SK-N-SH (cell line): ENCODE data around the gene CDH23. TPM values are rescaled to one million over a fixed set of nuclear protein-coding genes. Genes with fewer than 3 reads are reported as not detected.

Source experiments
- CTCF ChIA-PET: fragments of 300-600, 350-600 bp; formaldehyde crosslinking; extraction: SDS; loops from one replicate; lab custom pipeline; 2021; lab: Yijun Ruan, JAX
- POLR2A ChIA-PET: fragments of 350-600 bp; sonication (Branson Sonifier 250); formaldehyde crosslinking; extraction: SDS; loops from one replicate; lab custom pipeline; 2020; ENCODE audit warnings: antibody characterized with exemption, inconsistent platforms; lab: Yijun Ruan, JAX
- DNase-seq: peaks from one replicate; pipeline ENCODE4 v3.0.0; 2012
- H2AFZ ChIP-seq: fragments of 200-600 bp; sonication (generic); 2 replicates; pipeline ENCODE4 v1.8.1; 2016; ENCODE audit warnings: antibody characterized with exemption, mild to moderate bottlenecking, low read depth
- H3F3A ChIP-seq: fragments of 200-600 bp; sonication (generic); replicated peaks from 2 replicates; pipeline ENCODE3; 2016; ENCODE audit warnings: antibody characterized with exemption, mild to moderate bottlenecking; ENCODE audit not compliant: insufficient read depth
- H3K27ac ChIP-seq, 2 experiments: fragments of 200-500 bp in 1 of 2; fragments of 200-600 bp in 1 of 2; sonication (Bioruptor generic) in 1 of 2; sonication (generic), shearing (Covaris generic) in 1 of 2; 2 replicates each; pipeline versions ENCODE4 v1.5.1 to v1.6.1; 2014 to 2016; ENCODE audit warnings: low read depth in 2 of 2, inconsistent platforms in 1 of 2, low read length in 1 of 2, mild to moderate bottlenecking in 1 of 2, mixed read lengths in 1 of 2
- H3K27me3 ChIP-seq: fragments of 200-600 bp; sonication (generic), shearing (Covaris generic); 2 replicates; pipeline ENCODE4 v1.6.1; 2016; ENCODE audit warnings: mixed run types; ENCODE audit not compliant: insufficient read depth
- H3K36me3 ChIP-seq, 2 experiments: fragments of 200-500 bp in 1 of 2; fragments of 200-600 bp in 1 of 2; sonication (Bioruptor generic) in 1 of 2; sonication (generic) in 1 of 2; replicated peaks in 1 of 2; 2 replicates each; pipeline versions ENCODE3 to v1.5.1; 2014 to 2016; ENCODE audit warnings: low read length in 1 of 2, mild to moderate bottlenecking in 1 of 2; ENCODE audit not compliant: insufficient read depth in 2 of 2, control insufficient read depth in 1 of 2
- H3K4me1 ChIP-seq, 2 experiments: fragments of 200-500 bp in 1 of 2; fragments of 200-600 bp in 1 of 2; sonication (Bioruptor generic) in 1 of 2; sonication (generic), shearing (Covaris generic) in 1 of 2; 2 replicates each; pipeline versions ENCODE4 v1.5.1 to v1.6.1; 2014 to 2016; ENCODE audit warnings: low read depth in 1 of 2, low read length in 1 of 2, mixed run types in 1 of 2; ENCODE audit not compliant: insufficient read depth in 2 of 2, control insufficient read depth in 1 of 2
- H3K4me2 ChIP-seq: fragments of 200-600 bp; sonication (generic), shearing (Covaris generic); 2 replicates; pipeline ENCODE4 v1.6.1; 2017; ENCODE audit warnings: mixed run types
- H3K4me3 ChIP-seq, 2 experiments: fragments of 200-500 bp in 1 of 2; fragments of 200-600 bp in 1 of 2; sonication (Bioruptor generic) in 1 of 2; sonication (generic), shearing (Covaris generic) in 1 of 2; 2 replicates each; pipeline versions ENCODE4 v1.5.1 to v1.8.1; 2014 to 2016; ENCODE audit warnings: low read depth in 2 of 2, inconsistent platforms in 1 of 2, low read length in 1 of 2, mild to moderate bottlenecking in 1 of 2, mixed read lengths in 1 of 2, moderate library complexity in 1 of 2
- H3K79me2 ChIP-seq: fragments of 200-600 bp; sonication (generic); 2 replicates; pipeline ENCODE4 v1.8.1; 2017; ENCODE audit warnings: mild to moderate bottlenecking; ENCODE audit not compliant: insufficient read depth
- H3K9ac ChIP-seq: fragments of 200-600 bp; sonication (generic); 2 replicates; pipeline ENCODE4 v1.6.1; 2017; ENCODE audit warnings: mixed run types
- H3K9me2 ChIP-seq: fragments of 200-600 bp; sonication (generic); 2 replicates; pipeline ENCODE4 v1.6.1; 2017; ENCODE audit warnings: mixed run types
- H3K9me3 ChIP-seq: fragments of 200-600 bp; sonication (generic); 2 replicates; pipeline ENCODE4 v1.6.1; 2017; ENCODE audit warnings: mixed run types, mild to moderate bottlenecking, moderate library complexity
- H4K20me1 ChIP-seq: fragments of 200-600 bp; sonication (generic); 2 replicates; pipeline ENCODE4 v1.6.1; 2017; ENCODE audit warnings: mild to moderate bottlenecking, mixed run types; ENCODE audit not compliant: insufficient read depth
- ELF1 ChIP-seq: IDR thresholded peaks from 2 replicates; pipeline ENCODE4 v1.4.0; 2012
- EP300 ChIP-seq, 2 experiments: IDR thresholded peaks; 2 replicates each; pipeline versions ENCODE4 v1.4.0 to v1.6.1; 2012; ENCODE audit warnings: borderline replicate concordance in 1 of 2, low read depth in 1 of 2, low read length in 1 of 2
- FOSL2 ChIP-seq: IDR thresholded peaks from 2 replicates; pipeline ENCODE4 v1.4.0; 2012; ENCODE audit warnings: low read depth, mild to moderate bottlenecking, moderate library complexity, borderline replicate concordance
- GABPA ChIP-seq: IDR thresholded peaks from 2 replicates; pipeline ENCODE4 v1.4.0; 2012; ENCODE audit warnings: low read depth, mild to moderate bottlenecking
- JUND ChIP-seq: IDR thresholded peaks from 2 replicates; pipeline ENCODE4 v1.4.0; 2012
- SIN3A ChIP-seq: IDR thresholded peaks from 2 replicates; pipeline ENCODE4 v1.6.1; 2012; ENCODE audit warnings: low read depth, mild to moderate bottlenecking, low read length, moderate library complexity, borderline replicate concordance
- TAF1 ChIP-seq: IDR thresholded peaks from 2 replicates; pipeline ENCODE4 v1.6.1; 2012; ENCODE audit warnings: low read depth, mild to moderate bottlenecking, low read length, moderate library complexity, borderline replicate concordance
- TCF12 ChIP-seq: IDR thresholded peaks from 2 replicates; pipeline ENCODE4 v1.4.0; 2012
- YY1 ChIP-seq: IDR thresholded peaks from 2 replicates; pipeline ENCODE4 v1.4.0; 2012; ENCODE audit warnings: low read depth, mild to moderate bottlenecking
- WGBS: methylation state at CpG from one replicate; pipeline ENCODE4 v1.1.6; 2017; ENCODE audit warnings: low lambda C conversion rate; 5-methylcytosine and 5-hydroxymethylcytosine counted together
- polyA plus RNA-seq, 3 experiments: library from polyadenylated mRNA; depleted of rRNA; stranded (reverse); fragments of >200 nt; gene quantifications; 2 replicates each; pipeline ENCODE4 v1.2.3, GENCODE V29; 2012
- TF ChIP-seq, protein P1 (sequence below): IDR thresholded peaks from 2 replicates; pipeline ENCODE4 v1.4.0; 2012; ENCODE audit warnings: low read depth
- TF ChIP-seq, protein P2 (sequence below): IDR thresholded peaks from 2 replicates; pipeline ENCODE4 v1.4.0; 2012; ENCODE audit warnings: low read depth, borderline replicate concordance
- TF ChIP-seq, protein P3 (sequence below): IDR thresholded peaks from 2 replicates; pipeline ENCODE4; 2012

Gene CDH23
- polyA plus RNA-seq, 1 of the 3 experiments (the other 2 are of a cell fraction): 0.03 TPM

DNA sequence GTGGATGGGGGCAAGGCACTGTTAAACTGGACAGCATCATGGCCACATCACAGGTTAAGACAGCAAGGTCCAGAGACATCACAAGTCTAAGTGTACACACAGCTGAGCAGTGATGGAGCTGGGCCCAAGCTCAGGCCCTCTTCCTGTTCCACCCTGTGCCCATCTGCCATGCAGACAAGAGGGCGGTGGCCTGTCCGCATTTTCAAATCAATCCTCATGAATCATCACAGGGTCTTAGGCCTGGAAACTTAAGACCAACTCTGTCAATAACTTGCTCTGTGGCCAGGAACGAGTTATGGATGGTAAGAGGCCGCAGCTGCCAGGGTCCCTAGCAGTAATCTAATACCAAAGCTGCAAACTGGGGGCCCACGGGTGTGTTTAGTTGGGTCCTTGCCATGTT, 319.7 kb downstream of the CDH23 start:
- CTCF ChIA-PET: interaction anchor here (0.7 to 14.1 kb wide), 9 partner anchors 8 to 332 kb away, joined by 4 to 195 read pairs (median 9); partner anchors contain the start of gene VSIR
- no peaks in the 10 kb centered on the region for H3K27me3 ChIP-seq
- no peak for TF ChIP-seq ELF1
- no peak for TF ChIP-seq YY1
- no peak for TF ChIP-seq EP300 (IDR thresholded peaks at IDR 0.05; ENCODE audit: borderline replicate concordance in 1 of 2, low read depth in 1 of 2, low read length in 1 of 2)
- TF ChIP-seq, protein P1, sequence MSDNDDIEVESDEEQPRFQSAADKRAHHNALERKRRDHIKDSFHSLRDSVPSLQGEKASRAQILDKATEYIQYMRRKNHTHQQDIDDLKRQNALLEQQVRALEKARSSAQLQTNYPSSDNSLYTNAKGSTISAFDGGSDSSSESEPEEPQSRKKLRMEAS: no peak
- no peak for TF ChIP-seq JUND
- TF ChIP-seq SIN3A: no peak
- TF ChIP-seq FOSL2: no peak
- TF ChIP-seq, protein P2, sequence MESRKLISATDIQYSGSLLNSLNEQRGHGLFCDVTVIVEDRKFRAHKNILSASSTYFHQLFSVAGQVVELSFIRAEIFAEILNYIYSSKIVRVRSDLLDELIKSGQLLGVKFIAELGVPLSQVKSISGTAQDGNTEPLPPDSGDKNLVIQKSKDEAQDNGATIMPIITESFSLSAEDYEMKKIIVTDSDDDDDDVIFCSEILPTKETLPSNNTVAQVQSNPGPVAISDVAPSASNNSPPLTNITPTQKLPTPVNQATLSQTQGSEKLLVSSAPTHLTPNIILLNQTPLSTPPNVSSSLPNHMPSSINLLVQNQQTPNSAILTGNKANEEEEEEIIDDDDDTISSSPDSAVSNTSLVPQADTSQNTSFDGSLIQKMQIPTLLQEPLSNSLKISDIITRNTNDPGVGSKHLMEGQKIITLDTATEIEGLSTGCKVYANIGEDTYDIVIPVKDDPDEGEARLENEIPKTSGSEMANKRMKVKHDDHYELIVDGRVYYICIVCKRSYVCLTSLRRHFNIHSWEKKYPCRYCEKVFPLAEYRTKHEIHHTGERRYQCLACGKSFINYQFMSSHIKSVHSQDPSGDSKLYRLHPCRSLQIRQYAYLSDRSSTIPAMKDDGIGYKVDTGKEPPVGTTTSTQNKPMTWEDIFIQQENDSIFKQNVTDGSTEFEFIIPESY: no peak
- no peak for TF ChIP-seq TAF1
- TF ChIP-seq GABPA: no peak

GRCh38 chr10:71717056-71717455, 320.3 kb downstream of the CDH23 start:
- ChIA-PET POLR2A (interaction anchor here (1.0 kb wide), 1 partner anchor 398 kb away, joined by 3 read pairs; the partner anchor contains the start of gene SLC29A3), CTCF (interaction anchor here (0.8 to 14.1 kb wide), 9 partner anchors 9 to 399 kb away, joined by 3 to 195 read pairs (median 9); partner anchors contain the start of gene VSIR)
- Histone ChIP-seq H3F3A (no peaks in the 10 kb centered on the region), H3K4me3 (no peak overlapping the region), H4K20me1 (no peaks in the 10 kb centered on the region), H3K4me2 (no peak overlapping the region), H3K27me3 (0 out of 2 replicates have a peak, but pooled peaks cover 4% of the 10 kb centered on the region), H2AFZ (no peak overlapping the region), H3K9ac (no peak overlapping the region), H3K79me2 (no peaks in the 10 kb centered on the region), H3K4me1 (peaks cover 0 to 41% of the 10 kb centered on the region in 2 experiments; a peak in 1 of 4 replicates), H3K36me3 (no peaks in the 10 kb centered on the region), H3K9me3 (no peaks in the 10 kb centered on the region), H3K9me2 (no peaks in the 10 kb centered on the region), H3K27ac (peak overlapping the region in 1 of 2 experiments; percentile 65; a peak in 1 of 4 replicates)
- TF ChIP-seq TAF1 (no peak), TCF12 (no peak), ELF1 (no peak)
- TF ChIP-seq, protein P3, sequence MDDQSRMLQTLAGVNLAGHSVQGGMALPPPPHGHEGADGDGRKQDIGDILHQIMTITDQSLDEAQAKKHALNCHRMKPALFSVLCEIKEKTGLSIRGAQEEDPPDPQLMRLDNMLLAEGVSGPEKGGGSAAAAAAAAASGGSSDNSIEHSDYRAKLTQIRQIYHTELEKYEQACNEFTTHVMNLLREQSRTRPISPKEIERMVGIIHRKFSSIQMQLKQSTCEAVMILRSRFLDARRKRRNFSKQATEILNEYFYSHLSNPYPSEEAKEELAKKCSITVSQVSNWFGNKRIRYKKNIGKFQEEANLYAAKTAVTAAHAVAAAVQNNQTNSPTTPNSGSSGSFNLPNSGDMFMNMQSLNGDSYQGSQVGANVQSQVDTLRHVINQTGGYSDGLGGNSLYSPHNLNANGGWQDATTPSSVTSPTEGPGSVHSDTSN: no peak
- 55% methylated on average over 4 of the region's 4 CpGs for WGBS
- no peak for DNase-seq

More for the DNA sequence above, 319.7 kb downstream of the CDH23 start:
- Histone ChIP-seq H3K36me3 (no peaks in the 10 kb centered on the region), H3K79me2 (no peaks in the 10 kb centered on the region), H4K20me1 (no peaks in the 10 kb centered on the region), H3K9ac (no peak overlapping the region), H3K4me3 (no peak overlapping the region), H3K27ac (no peak overlapping the region), H3K4me1 (peaks cover 0 to 41% of the 10 kb centered on the region in 2 experiments; a peak in 1 of 4 replicates), H3F3A (no peaks in the 10 kb centered on the region), H3K9me2 (no peaks in the 10 kb centered on the region), H3K4me2 (no peak overlapping the region), H3K9me3 (no peaks in the 10 kb centered on the region), H2AFZ (no peak overlapping the region)
- no peak for DNase-seq
- POLR2A ChIA-PET: interaction anchor here (1.0 kb wide), 1 partner anchor 397 kb away, joined by 3 read pairs; the partner anchor contains the start of gene SLC29A3
- 82% methylated on average over 4 of the region's 5 CpGs for WGBS
